GM12892 (cell line): Measurements from ENCODE around the gene RGL4.
"Not testable (repeated sequence)": the region's sequence is repeated elsewhere in the genome, so short reads cannot be mapped to it uniquely, and the experiment has no call there.

Source experiments
- DNase-seq: peaks from one replicate; pipeline ENCODE4 v3.0.0; 2011; ENCODE audit not compliant: insufficient read length
- FAIRE-seq: peaks from 2 replicates; lab custom pipeline; 2011; peaks lifted over from hg19 to GRCh38; lab: Jason Lieb, UNC
- POLR2A ChIP-seq: IDR thresholded peaks from 2 replicates; pipeline ENCODE4 v1.6.1; 2011; ENCODE audit warnings: low read depth, low read length, control low read depth
- POLR2AphosphoS5 ChIP-seq: IDR thresholded peaks from 2 replicates; pipeline ENCODE4 v1.6.1; 2011; ENCODE audit warnings: low read depth, low read length, control low read depth
- TAF1 ChIP-seq: IDR thresholded peaks from 2 replicates; pipeline ENCODE4 v1.6.1; 2011; ENCODE audit warnings: low read depth, mild to moderate bottlenecking, control low read depth, low read length, borderline replicate concordance

The RGL4 gene

GRCh38 chr22:23673050-23673620 lies 17.7 kb upstream of the RGL4 start:
- FAIRE-seq (no peak), DNase-seq (no peak)
- TF ChIP-seq TAF1 = no peak
- no peak for TF ChIP-seq POLR2A
- TF ChIP-seq POLR2AphosphoS5 = no peak

GRCh38 chr22:23673826-23674690 lies 16.8 kb upstream of the RGL4 start:
- FAIRE-seq (no peak), DNase-seq (no peak)
- TF ChIP-seq POLR2AphosphoS5 (no peak), TAF1 (no peak), POLR2A (no peak)

- not testable (repeated sequence) for DNase-seq, FAIRE-seq
Observed at GRCh38 chr22:23674886-23675501, 15.8 kb upstream of the RGL4 start.

- TF ChIP-seq POLR2AphosphoS5 (no peak), POLR2A (no peak), TAF1 (no peak)
- DNase-seq (no peak), FAIRE-seq (no peak)
Observed at GRCh38 chr22:23675502-23676415, 15.1 kb upstream of the RGL4 start.

GRCh38 chr22:23676841-23677700 lies 13.7 kb upstream of the RGL4 start:
- not testable (repeated sequence) for FAIRE-seq, DNase-seq

- TF ChIP-seq TAF1 (no peak), POLR2A (no peak), POLR2AphosphoS5 (no peak)
- FAIRE-seq (no peak), DNase-seq (no peak)
Observed at GRCh38 chr22:23677701-23677995, 13.2 kb upstream of the RGL4 start.

GRCh38 chr22:23678133-23678532 lies 12.7 kb upstream of the RGL4 start:
- TF ChIP-seq POLR2AphosphoS5 (no peak), TAF1 (no peak), POLR2A (no peak)

GRCh38 chr22:23681026-23681809 lies 9.6 kb upstream of the RGL4 start:
- no peak for DNase-seq
- FAIRE-seq = no peak
- TF ChIP-seq TAF1 (no peak), POLR2A (no peak), POLR2AphosphoS5 (no peak)

More at GRCh38 chr22:23678133-23678532, 12.7 kb upstream of the RGL4 start:
- FAIRE-seq = no peak
- DNase-seq = no peak

GRCh38 chr22:23682077-23682476 lies 8.7 kb upstream of the RGL4 start:
- no peak for FAIRE-seq
- DNase-seq = no peak

GRCh38 chr22:23682827-23683355 lies 7.9 kb upstream of the RGL4 start:
- DNase-seq = no peak
- FAIRE-seq = no peak
- TF ChIP-seq POLR2A (no peak), POLR2AphosphoS5 (no peak), TAF1 (no peak)

More at GRCh38 chr22:23682077-23682476, 8.7 kb upstream of the RGL4 start:
- TF ChIP-seq TAF1 = no peak
